ENCODE measurements around the gene RPL13.

Gene RPL13

GRCh38 chr16:89612415-89613166 is 52.1 kb downstream of the RPL13 start:
- H2AFZ ChIP-seq (ENCODE audit: low read length, unreplicated experiment): no peak overlapping the region
- no peaks in the 10 kb centered on the region for H3K27me3 ChIP-seq (ENCODE audit: insufficient read depth, low read length)
- peaks cover 2% of the 10 kb centered on the region for H3K4me1 ChIP-seq (ENCODE audit: control insufficient read depth, insufficient read depth, low read length, unreplicated experiment)
- H3K36me3 ChIP-seq (ENCODE audit: insufficient read depth, low read length): no peaks in the 10 kb centered on the region
- H3K27ac ChIP-seq (ENCODE audit: low read depth, low read length): no peak overlapping the region
- H3K79me2 ChIP-seq (ENCODE audit: control insufficient read depth, insufficient read depth, low read length, unreplicated experiment): no peaks in the 10 kb centered on the region
- no peak overlapping the region for H3K4me3 ChIP-seq (ENCODE audit: low read depth, low read length)

- Histone ChIP-seq H3K36me3 (ENCODE audit: insufficient read depth, low read length) (no peaks in the 10 kb centered on the region), H3K27me3 (ENCODE audit: insufficient read depth, low read length) (no peaks in the 10 kb centered on the region), H3K79me2 (ENCODE audit: control insufficient read depth, insufficient read depth, low read length, unreplicated experiment) (no peaks in the 10 kb centered on the region), H3K27ac (ENCODE audit: low read depth, low read length) (no peak within 1 kb of the TSS), H3K4me3 (ENCODE audit: low read depth, low read length) (no peak within 1 kb of the TSS), H2AFZ (ENCODE audit: low read length, unreplicated experiment) (no peak within 1 kb of the TSS), H3K4me1 (ENCODE audit: control insufficient read depth, insufficient read depth, low read length, unreplicated experiment) (peaks cover 2% of the 10 kb centered on the region)
Observed at GRCh38 chr16:89613231-89613953, 52.9 kb downstream of the RPL13 start, which contains the start of gene DPEP1. Gene DPEP1, plus strand, starts transcription at chr16:89613642. Its CDS starts 16,769 bp downstream, at chr16:89630411.

- H3K36me3 ChIP-seq (ENCODE audit: insufficient read depth, low read length): no peaks in the 10 kb centered on the region
Observed at GRCh38 chr16:89613954-89614459, 53.5 kb downstream of the RPL13 start.

More at GRCh38 chr16:89613954-89614459, 53.5 kb downstream of the RPL13 start:
- Histone ChIP-seq H3K27me3 (ENCODE audit: insufficient read depth, low read length) (no peaks in the 10 kb centered on the region), H3K4me3 (ENCODE audit: low read depth, low read length) (no peak overlapping the region), H2AFZ (ENCODE audit: low read length, unreplicated experiment) (no peak overlapping the region), H3K4me1 (ENCODE audit: control insufficient read depth, insufficient read depth, low read length, unreplicated experiment) (peaks cover 2% of the 10 kb centered on the region), H3K27ac (ENCODE audit: low read depth, low read length) (no peak overlapping the region), H3K79me2 (ENCODE audit: control insufficient read depth, insufficient read depth, low read length, unreplicated experiment) (no peaks in the 10 kb centered on the region)
